Right atrium auricular region (tissue), 2 donors: ENCODE results near the gene OR9G1. TPM values are rescaled to one million over a fixed set of nuclear protein-coding genes. Genes with fewer than 3 reads are reported as not detected.
"Not testable (repeated sequence)": the region's sequence is repeated elsewhere in the genome, so short reads cannot be mapped to it uniquely, and the experiment has no call there.

Experiments used
- DNase-seq: peaks from one replicate; pipeline ENCODE4 v3.0.0-alpha.2; 2019; ENCODE audit warnings: low spot score
- H3K27ac ChIP-seq, 2 donors: fragments of 200-600 bp; sonication (generic); 1 replicate in 1 of 2; 2 replicates in 1 of 2; pipeline ENCODE4 v1.5.1; 2016 to 2019
- H3K27me3 ChIP-seq, 2 donors: fragments of 200-600 bp; sonication (generic); one replicate each; pipeline versions ENCODE4 v1.5.1 to v1.6.0; 2017 to 2019
- H3K36me3 ChIP-seq: fragments of 200-600 bp; sonication (generic); one replicate; pipeline ENCODE4 v1.5.1; 2016
- H3K4me1 ChIP-seq, 2 donors: fragments of 200-600 bp; sonication (generic); one replicate each; pipeline versions ENCODE4 v1.5.1 to v1.6.0; 2017 to 2019
- H3K4me3 ChIP-seq, 2 donors: fragments of 200-600 bp; sonication (generic); 1 replicate in 1 of 2; 2 replicates in 1 of 2; pipeline ENCODE4 v1.5.1; 2017 to 2019; ENCODE audit warnings: mild to moderate bottlenecking in 1 of 2, moderate library complexity in 1 of 2
- H3K9me3 ChIP-seq, 2 donors: fragments of 200-600 bp; sonication (generic); one replicate each; pipeline ENCODE4 v1.5.1; 2019
- total RNA-seq, 2 donors: library from RNA; depleted of rRNA; stranded (reverse); fragments of >200 nt; gene quantifications; one replicate each; pipeline ENCODE4 v1.1.0, GENCODE V29; 2016
- TF ChIP-seq, protein P1 (sequence below), 2 donors: fragments of 200-600 bp; sonication (generic); IDR thresholded peaks; one replicate each; pipeline ENCODE4 v1.5.1; 2019; ENCODE audit warnings: antibody characterized with exemption in 2 of 2

Gene OR9G1, protein sequence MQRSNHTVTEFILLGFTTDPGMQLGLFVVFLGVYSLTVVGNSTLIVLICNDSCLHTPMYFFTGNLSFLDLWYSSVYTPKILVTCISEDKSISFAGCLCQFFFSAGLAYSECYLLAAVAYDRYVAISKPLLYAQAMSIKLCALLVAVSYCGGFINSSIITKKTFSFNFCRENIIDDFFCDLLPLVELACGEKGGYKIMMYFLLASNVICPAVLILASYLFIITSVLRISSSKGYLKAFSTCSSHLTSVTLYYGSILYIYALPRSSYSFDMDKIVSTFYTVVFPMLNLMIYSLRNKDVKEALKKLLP
- total RNA-seq = not detected

DNA sequence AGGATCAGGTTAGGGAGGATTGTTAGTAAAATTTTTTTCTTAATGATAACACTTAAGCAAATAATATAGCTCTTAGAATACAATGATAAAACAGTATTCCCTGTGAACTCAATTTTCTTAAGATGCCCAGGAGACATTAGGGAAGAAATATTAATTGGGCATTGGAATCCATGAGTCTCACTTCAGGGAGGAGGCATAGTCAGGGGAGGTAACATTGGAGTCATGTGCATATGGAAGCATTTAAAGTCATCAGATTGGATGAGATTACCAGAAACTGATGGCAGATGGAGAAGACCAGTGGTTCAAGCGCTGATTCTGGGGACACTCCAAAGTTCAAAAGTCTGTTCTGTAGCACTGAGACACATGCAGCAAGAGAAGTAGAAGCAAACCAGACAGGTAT, at the start of gene OR9G1:
Gene OR9G1, plus strand, starts transcription at position 301 of the 400 bp plus-strand sequence. CDS start 1,293 bp downstream, outside the sequence.
- DNase-seq = no peak
- no peak within 1 kb of the TSS for H3K4me3 ChIP-seq
- no peaks in the 10 kb centered on the region for H3K4me1 ChIP-seq
- TF ChIP-seq, protein P1, sequence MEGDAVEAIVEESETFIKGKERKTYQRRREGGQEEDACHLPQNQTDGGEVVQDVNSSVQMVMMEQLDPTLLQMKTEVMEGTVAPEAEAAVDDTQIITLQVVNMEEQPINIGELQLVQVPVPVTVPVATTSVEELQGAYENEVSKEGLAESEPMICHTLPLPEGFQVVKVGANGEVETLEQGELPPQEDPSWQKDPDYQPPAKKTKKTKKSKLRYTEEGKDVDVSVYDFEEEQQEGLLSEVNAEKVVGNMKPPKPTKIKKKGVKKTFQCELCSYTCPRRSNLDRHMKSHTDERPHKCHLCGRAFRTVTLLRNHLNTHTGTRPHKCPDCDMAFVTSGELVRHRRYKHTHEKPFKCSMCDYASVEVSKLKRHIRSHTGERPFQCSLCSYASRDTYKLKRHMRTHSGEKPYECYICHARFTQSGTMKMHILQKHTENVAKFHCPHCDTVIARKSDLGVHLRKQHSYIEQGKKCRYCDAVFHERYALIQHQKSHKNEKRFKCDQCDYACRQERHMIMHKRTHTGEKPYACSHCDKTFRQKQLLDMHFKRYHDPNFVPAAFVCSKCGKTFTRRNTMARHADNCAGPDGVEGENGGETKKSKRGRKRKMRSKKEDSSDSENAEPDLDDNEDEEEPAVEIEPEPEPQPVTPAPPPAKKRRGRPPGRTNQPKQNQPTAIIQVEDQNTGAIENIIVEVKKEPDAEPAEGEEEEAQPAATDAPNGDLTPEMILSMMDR (IDR thresholded peaks at IDR 0.05) = no peak
- H3K9me3 ChIP-seq = no peaks in the 10 kb centered on the region
- H3K36me3 ChIP-seq = no peaks in the 10 kb centered on the region
- H3K27me3 ChIP-seq = no peaks in the 10 kb centered on the region
- no peak within 1 kb of the TSS for H3K27ac ChIP-seq

- Histone ChIP-seq H3K4me3 (no peak overlapping the region), H3K36me3 (no peaks in the 10 kb centered on the region), H3K27ac (no peak overlapping the region), H3K27me3 (no peaks in the 10 kb centered on the region), H3K9me3 (peaks cover 0 to 3% of the 10 kb centered on the region in 2 donors), H3K4me1 (no peaks in the 10 kb centered on the region)
- TF ChIP-seq, protein P1 (IDR thresholded peaks at IDR 0.05) = no peak
- DNase-seq = no peak
Measured at GRCh38 chr11:56659755-56660154, 39.1 kb upstream of the OR9G1 start.

- no peak for DNase-seq
- TF ChIP-seq, protein P1 (IDR thresholded peaks at IDR 0.05) = no peak
- H3K36me3 ChIP-seq = no peaks in the 10 kb centered on the region
- no peaks in the 10 kb centered on the region for H3K27me3 ChIP-seq
- no peak within 1 kb of the TSS for H3K4me3 ChIP-seq
- H3K4me1 ChIP-seq = no peaks in the 10 kb centered on the region
- H3K9me3 ChIP-seq = peaks cover 0 to 3% of the 10 kb centered on the region in 2 donors
- H3K27ac ChIP-seq = no peak within 1 kb of the TSS
Measured at GRCh38 chr11:56663386-56663785, 35.5 kb upstream of the OR9G1 start, which contains the start of gene OR5AR1. OR5AR1 (plus strand) TSS chr11:56663686; CDS start chr11:56663686, 0 bp downstream.

DNA sequence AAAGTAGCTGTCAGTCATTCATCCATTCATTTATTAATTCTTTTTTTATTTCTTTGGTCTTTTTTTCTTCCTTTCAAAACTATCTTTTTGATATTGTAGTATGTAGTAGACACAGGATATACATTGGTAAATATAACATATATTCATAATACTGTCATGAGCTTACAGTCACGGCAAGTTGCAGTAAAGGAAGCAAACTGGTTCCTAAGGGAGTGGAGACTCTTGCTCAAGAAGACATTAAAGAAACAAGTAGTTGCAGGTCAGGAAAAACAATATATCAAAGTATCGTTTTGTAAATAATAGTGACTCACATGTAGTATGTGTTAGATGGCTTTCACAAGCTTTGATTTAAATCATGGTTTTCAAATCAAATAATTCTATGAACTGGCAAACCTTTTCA, 27.9 kb upstream of the OR9G1 start:
- no peaks in the 10 kb centered on the region for H3K27me3 ChIP-seq
- H3K9me3 ChIP-seq = peaks cover 0 to 4% of the 10 kb centered on the region in 2 donors
- H3K27ac ChIP-seq = no peak overlapping the region
- no peak overlapping the region for H3K4me3 ChIP-seq
- TF ChIP-seq, protein P1 (IDR thresholded peaks at IDR 0.05) = no peak
- no peak for DNase-seq
- H3K36me3 ChIP-seq = no peaks in the 10 kb centered on the region
- H3K4me1 ChIP-seq = no peaks in the 10 kb centered on the region

DNA sequence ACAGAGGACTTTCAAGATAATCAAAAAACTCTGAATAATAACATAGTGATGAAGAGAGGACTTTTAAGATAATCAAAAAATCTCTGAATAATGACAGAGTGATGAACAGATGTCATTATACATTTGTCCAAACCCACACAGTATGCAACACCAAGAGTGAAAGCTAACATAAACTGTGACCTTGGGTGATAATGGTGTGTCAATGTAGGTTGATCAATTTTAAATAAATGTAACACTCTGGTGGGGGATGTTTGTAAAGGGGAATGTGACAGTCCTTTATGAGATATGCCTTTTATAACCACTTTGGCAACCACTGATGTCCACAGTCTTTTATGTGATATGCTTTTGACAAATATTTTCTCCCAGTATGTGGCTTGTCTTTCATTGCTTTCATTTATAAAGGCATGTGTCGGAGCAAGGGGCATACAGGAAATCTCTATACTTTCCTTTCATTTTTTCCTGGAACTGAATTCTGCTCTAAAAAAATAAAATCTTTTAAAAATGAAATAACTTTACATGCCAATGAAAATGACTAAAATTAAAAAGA, 10.3 kb upstream of the OR9G1 start:
- no peak overlapping the region for H3K4me3 ChIP-seq
- DNase-seq = no peak
- H3K4me1 ChIP-seq = no peaks in the 10 kb centered on the region
- no peaks in the 10 kb centered on the region for H3K27me3 ChIP-seq
- H3K27ac ChIP-seq = no peak overlapping the region
- TF ChIP-seq, protein P1 (IDR thresholded peaks at IDR 0.05) = no peak
- no peaks in the 10 kb centered on the region for H3K9me3 ChIP-seq
- H3K36me3 ChIP-seq = no peaks in the 10 kb centered on the region

DNA sequence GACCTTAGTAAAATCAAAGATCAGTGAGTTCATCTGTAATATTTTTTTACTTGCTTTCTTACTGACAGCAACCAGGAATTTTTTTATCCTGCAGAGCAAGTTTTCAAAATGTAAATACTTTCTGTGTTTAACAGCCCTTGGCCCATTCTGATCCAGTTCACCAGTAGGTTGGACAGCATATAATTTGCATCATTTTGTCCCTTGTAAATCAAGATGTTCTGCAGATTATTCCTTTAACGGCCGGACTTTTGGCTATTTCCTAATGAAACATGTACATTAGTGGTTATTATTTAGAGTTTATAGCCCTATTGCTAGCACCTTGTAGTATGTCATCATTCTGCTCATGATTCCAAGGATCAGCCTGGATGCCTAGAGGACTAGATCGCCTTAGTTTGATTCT, 7.7 kb upstream of the OR9G1 start:
- H3K4me1 ChIP-seq, H3K27me3 ChIP-seq, H3K27ac ChIP-seq, H3K36me3 ChIP-seq, H3K9me3 ChIP-seq, H3K4me3 ChIP-seq, DNase-seq: not testable (repeated sequence)
